ENCODE measurements around the gene TRAK2.
"Not testable (repeated sequence)": the region's sequence is repeated elsewhere in the genome, so short reads cannot be mapped to it uniquely, and the experiment has no call there.

DNA sequence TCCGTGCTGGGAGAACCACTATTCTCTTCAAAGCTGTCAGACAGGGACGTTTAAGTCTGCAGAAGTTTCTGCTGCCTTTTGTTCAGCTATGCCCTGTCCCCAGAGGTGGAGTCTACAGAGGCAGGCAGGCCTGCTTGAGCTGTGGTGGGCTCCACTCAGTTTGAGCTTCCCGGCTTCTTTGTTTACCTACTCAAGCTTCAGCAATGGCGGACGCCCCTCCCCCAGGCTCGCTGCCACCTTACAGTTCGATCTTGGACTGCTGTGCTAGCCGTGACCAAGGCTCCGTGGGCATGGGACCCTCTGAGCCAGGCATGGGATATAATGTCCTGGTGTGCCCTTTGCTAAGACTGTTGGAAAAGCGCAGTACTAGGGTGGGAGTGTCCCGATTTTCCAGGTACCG lies 20.9 kb downstream of the TRAK2 start:
- TF ChIP-seq, protein P1, sequence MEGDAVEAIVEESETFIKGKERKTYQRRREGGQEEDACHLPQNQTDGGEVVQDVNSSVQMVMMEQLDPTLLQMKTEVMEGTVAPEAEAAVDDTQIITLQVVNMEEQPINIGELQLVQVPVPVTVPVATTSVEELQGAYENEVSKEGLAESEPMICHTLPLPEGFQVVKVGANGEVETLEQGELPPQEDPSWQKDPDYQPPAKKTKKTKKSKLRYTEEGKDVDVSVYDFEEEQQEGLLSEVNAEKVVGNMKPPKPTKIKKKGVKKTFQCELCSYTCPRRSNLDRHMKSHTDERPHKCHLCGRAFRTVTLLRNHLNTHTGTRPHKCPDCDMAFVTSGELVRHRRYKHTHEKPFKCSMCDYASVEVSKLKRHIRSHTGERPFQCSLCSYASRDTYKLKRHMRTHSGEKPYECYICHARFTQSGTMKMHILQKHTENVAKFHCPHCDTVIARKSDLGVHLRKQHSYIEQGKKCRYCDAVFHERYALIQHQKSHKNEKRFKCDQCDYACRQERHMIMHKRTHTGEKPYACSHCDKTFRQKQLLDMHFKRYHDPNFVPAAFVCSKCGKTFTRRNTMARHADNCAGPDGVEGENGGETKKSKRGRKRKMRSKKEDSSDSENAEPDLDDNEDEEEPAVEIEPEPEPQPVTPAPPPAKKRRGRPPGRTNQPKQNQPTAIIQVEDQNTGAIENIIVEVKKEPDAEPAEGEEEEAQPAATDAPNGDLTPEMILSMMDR (IDR thresholded peaks at IDR 0.05; ENCODE audit: borderline replicate concordance, extremely low read depth, low read length, poor library complexity, severe bottlenecking), result not testable (repeated sequence)
- not testable (repeated sequence) for TF ChIP-seq EZH2 (IDR thresholded peaks at IDR 0.05; ENCODE audit: borderline replicate concordance, low read depth, low read length, severe bottlenecking)
